ENCODE results near the gene RAB3C.

The RAB3C gene

GRCh38 chr5:58615972-58616371 is 33.1 kb downstream of the RAB3C start:
- no peak for TF ChIP-seq CTCF (IDR thresholded peaks at IDR 0.05; ENCODE audit: poor library complexity, severe bottlenecking)
- Histone ChIP-seq H3K27ac (ENCODE audit: poor library complexity, severe bottlenecking) (no peak overlapping the region), H3K36me3 (ENCODE audit: low read depth) (no peaks in the 10 kb centered on the region), H3K9me3 (ENCODE audit: severe bottlenecking) (no peaks in the 10 kb centered on the region), H3K4me1 (ENCODE audit: insufficient read depth, poor library complexity, severe bottlenecking) (no peaks in the 10 kb centered on the region), H3K4me3 (ENCODE audit: severe bottlenecking) (no peak overlapping the region), H3K27me3 (ENCODE audit: insufficient read depth, poor library complexity, severe bottlenecking) (peaks cover 8% of the 10 kb centered on the region)
- no peak for ATAC-seq (ENCODE audit: low read depth)
- no peak for DNase-seq (ENCODE audit: low spot score)

GRCh38 chr5:58617241-58617640 is 34.4 kb downstream of the RAB3C start:
- no peak for ATAC-seq (ENCODE audit: low read depth)
- TF ChIP-seq CTCF (IDR thresholded peaks at IDR 0.05; ENCODE audit: poor library complexity, severe bottlenecking) = no peak
- Histone ChIP-seq H3K4me1 (ENCODE audit: insufficient read depth, poor library complexity, severe bottlenecking) (no peaks in the 10 kb centered on the region), H3K9me3 (ENCODE audit: severe bottlenecking) (no peaks in the 10 kb centered on the region), H3K27me3 (ENCODE audit: insufficient read depth, poor library complexity, severe bottlenecking) (peaks cover 8% of the 10 kb centered on the region), H3K27ac (ENCODE audit: poor library complexity, severe bottlenecking) (no peak overlapping the region), H3K36me3 (ENCODE audit: low read depth) (no peaks in the 10 kb centered on the region), H3K4me3 (ENCODE audit: severe bottlenecking) (no peak overlapping the region)
- DNase-seq (ENCODE audit: low spot score) = no peak

GRCh38 chr5:58620336-58620735 is 37.5 kb downstream of the RAB3C start:
- H3K4me1 ChIP-seq (ENCODE audit: insufficient read depth, poor library complexity, severe bottlenecking) = no peaks in the 10 kb centered on the region
- no peak overlapping the region for H3K27ac ChIP-seq (ENCODE audit: poor library complexity, severe bottlenecking)
- DNase-seq (ENCODE audit: low spot score) = no peak
- TF ChIP-seq CTCF (IDR thresholded peaks at IDR 0.05; ENCODE audit: poor library complexity, severe bottlenecking) = no peak
- no peaks in the 10 kb centered on the region for H3K9me3 ChIP-seq (ENCODE audit: severe bottlenecking)
- ATAC-seq (ENCODE audit: low read depth) = no peak
- H3K27me3 ChIP-seq (ENCODE audit: insufficient read depth, poor library complexity, severe bottlenecking) = peaks cover 6% of the 10 kb centered on the region
- no peaks in the 10 kb centered on the region for H3K36me3 ChIP-seq (ENCODE audit: low read depth)
- no peak overlapping the region for H3K4me3 ChIP-seq (ENCODE audit: severe bottlenecking)

- DNase-seq (ENCODE audit: low spot score) = no peak
- no peak overlapping the region for H3K27ac ChIP-seq (ENCODE audit: poor library complexity, severe bottlenecking)
- no peak for ATAC-seq (ENCODE audit: low read depth)
Measured at GRCh38 chr5:58622936-58623871, 40.3 kb downstream of the RAB3C start.

More at GRCh38 chr5:58622936-58623871, 40.3 kb downstream of the RAB3C start:
- Histone ChIP-seq H3K27me3 (ENCODE audit: insufficient read depth, poor library complexity, severe bottlenecking) (peaks cover 6% of the 10 kb centered on the region), H3K4me3 (ENCODE audit: severe bottlenecking) (no peak overlapping the region), H3K4me1 (ENCODE audit: insufficient read depth, poor library complexity, severe bottlenecking) (no peaks in the 10 kb centered on the region), H3K9me3 (ENCODE audit: severe bottlenecking) (no peaks in the 10 kb centered on the region), H3K36me3 (ENCODE audit: low read depth) (no peaks in the 10 kb centered on the region)
- TF ChIP-seq CTCF (IDR thresholded peaks at IDR 0.05; ENCODE audit: poor library complexity, severe bottlenecking) = no peak
